ENCODE data around the gene CPA5. TPM values are rescaled to one million over a fixed set of nuclear protein-coding genes. Genes with fewer than 3 reads are reported as not detected.

The CPA5 gene
- total and polyA plus RNA-seq, 9 of the 15 experiments (the other 6 are each of a cell fraction or from before 2014, with no cell fraction given): 0.13 to 2.4 (median 0.91) TPM

GRCh38 chr7:130324306-130324943, 20.2 kb upstream of the CPA5 start:
- H3K9me3 ChIP-seq (replicated peaks; ENCODE audit: control insufficient read depth, insufficient read depth, low read depth, low read length): no peaks in the 10 kb centered on the region; the same call in 1 of the 2 replicates
- 5% methylated on average over 10 of the region's 10 CpGs for WGBS (ENCODE audit: insufficient coverage, low coverage, missing lambda C conversion rate)
- BruUV-seq (replicated peaks): no TSS peak
- no peaks in the 10 kb centered on the region for H3K36me3 ChIP-seq (ENCODE audit: control insufficient read depth, insufficient read depth, low read length)
- no peak overlapping the region for H3K4me3 ChIP-seq
- H3K4me2 ChIP-seq (ENCODE audit: insufficient read depth, low read length): no peak overlapping the region
- ATAC-seq (no peak), DNase-seq (ENCODE audit: extremely low read depth in 1 of 4, low spot score in 3 of 4) (no peak), FAIRE-seq (no peak)
- no peaks in the 10 kb centered on the region for H3K9me1 ChIP-seq (ENCODE audit: control insufficient read depth, insufficient read depth, low read length)
- POLR2A ChIA-PET: interaction anchor here (0.9 to 1.1 kb wide), 2 partner anchors 8 to 20 kb away, joined by 3 read pairs; no protein-coding TSS in a partner anchor
- no peak overlapping the region for H3K9ac ChIP-seq (ENCODE audit: insufficient read depth in 1 of 2, low read depth in 2 of 2, low read length in 2 of 2)
- no peaks in the 10 kb centered on the region for H3K4me1 ChIP-seq (replicated peaks in 1 of 2; ENCODE audit: control insufficient read depth in 2 of 2, insufficient read depth in 2 of 2, low read length in 2 of 2)
- no peak for TF ChIP-seq WHSC1 (IDR thresholded peaks at IDR 0.05; ENCODE audit: low read length)
- TF ChIP-seq NCOA4 (IDR thresholded peaks at IDR 0.05; ENCODE audit: partially characterized antibody): no peak
- peak; percentile 45; the same call in 1 of the 2 replicates for TF ChIP-seq NFE2 (IDR thresholded peaks at IDR 0.05; ENCODE audit: low read depth)
- no peak for TF ChIP-seq GTF2F1 (IDR thresholded peaks at IDR 0.05; ENCODE audit: low read depth, low read length)
- TF ChIP-seq ZSCAN29 (IDR thresholded peaks at IDR 0.05): no peak
- no peak for TF ChIP-seq TFE3 (CRISPR knock-in tag; IDR thresholded peaks at IDR 0.05)
- H2AFZ ChIP-seq (ENCODE audit: low read depth, low read length): no peak overlapping the region
- intact Hi-C loops (cut with micrococcal nuclease) (no loop called here), in situ Hi-C loops (cut with MboI) (no loop called here)
- H3K79me2 ChIP-seq (ENCODE audit: control insufficient read depth, insufficient read depth, low read length): no peaks in the 10 kb centered on the region
- H3K27ac ChIP-seq (ENCODE audit: extremely low read depth, low read depth, low read length): no peak overlapping the region
- H3K27me3 ChIP-seq (ENCODE audit: control insufficient read depth in 2 of 2, insufficient read depth in 2 of 2, low read length in 2 of 2): peaks cover 19 to 35% of the 10 kb centered on the region in 2 experiments; a peak in 4 of 5 replicates
- CTCF ChIA-PET (ENCODE audit: low intra/inter-chr PET ratio): no interaction called here
- H4K20me1 ChIP-seq (replicated peaks; ENCODE audit: control insufficient read depth, insufficient read depth, low read length): no peaks in the 10 kb centered on the region

Data from K562 (cell line).